NCI-H2196 treated with DMSO at 0.1 percent for 48 hours (cell line): ENCODE measurements around the gene CARD10.

Experiments
- DNase-seq: peaks from one replicate; lab custom pipeline; 2025; ENCODE audit not compliant: unreplicated experiment; lab: John Stamatoyannopoulos, UW

The CARD10 gene

DNA sequence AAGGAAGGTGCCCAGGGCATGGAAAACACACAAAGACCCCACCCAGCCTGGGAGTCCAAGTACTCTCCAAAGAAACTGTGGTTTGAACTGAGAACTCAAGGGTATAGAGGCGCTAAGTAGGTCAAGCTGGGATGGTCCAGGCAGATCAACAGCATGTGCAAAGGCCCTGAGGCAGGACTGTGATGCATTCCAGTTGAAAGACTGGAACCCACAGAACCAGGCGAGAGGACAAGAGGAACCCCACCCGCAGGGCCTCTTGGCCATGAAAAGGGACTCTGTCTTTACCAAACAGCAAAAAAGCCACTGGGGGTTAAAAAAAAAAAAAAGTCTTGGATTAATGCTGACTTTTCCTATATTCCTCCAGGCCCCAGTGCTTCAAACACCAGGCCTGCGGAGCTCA is 14.3 kb downstream of the CARD10 start:
- no peak for DNase-seq

DNA sequence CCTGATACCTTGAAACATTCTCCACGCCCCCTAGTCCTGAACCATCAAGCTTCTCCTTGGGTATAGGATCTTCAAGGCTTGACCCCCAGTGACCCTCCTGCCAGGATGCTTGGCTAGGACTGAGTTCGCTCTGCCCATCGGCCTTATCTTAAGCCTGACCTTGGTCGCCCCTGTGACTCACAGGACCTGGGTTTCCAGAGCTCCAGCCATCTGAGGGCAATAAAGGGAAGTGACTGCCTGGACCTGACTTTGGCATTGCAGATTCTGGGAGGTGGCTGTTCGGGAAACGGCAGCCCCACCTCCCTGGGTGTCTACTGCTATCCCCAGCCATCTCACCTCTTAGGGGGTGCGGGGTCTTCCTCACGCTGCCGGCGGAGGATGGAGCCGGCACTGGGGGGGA is 15.4 kb downstream of the CARD10 start:
- no peak for DNase-seq

DNA sequence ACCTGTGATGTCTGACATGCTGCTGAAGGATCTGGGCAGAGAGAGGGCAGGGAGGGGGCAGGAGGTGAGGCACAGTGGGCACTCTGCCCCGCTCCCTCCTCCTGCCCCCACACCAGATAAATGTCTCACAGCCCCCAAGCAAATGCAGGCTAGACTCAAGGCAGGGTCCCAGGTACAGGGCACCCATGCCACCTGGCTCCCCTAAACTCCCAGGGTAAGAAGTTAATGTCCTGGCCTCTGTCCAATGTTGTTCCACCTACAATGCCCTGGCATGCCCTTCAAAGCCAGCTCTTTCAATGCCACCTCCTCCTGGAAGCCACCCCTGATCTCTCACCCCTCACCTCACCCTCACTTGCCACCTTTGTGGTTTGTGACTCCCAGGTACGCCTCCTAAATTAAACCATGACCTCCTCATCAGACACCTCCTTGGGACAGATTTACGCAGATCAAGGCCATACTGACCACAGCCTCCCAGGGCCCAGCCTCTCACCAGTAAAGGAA is 16.0 kb downstream of the CARD10 start:
- DNase-seq: no peak

DNA sequence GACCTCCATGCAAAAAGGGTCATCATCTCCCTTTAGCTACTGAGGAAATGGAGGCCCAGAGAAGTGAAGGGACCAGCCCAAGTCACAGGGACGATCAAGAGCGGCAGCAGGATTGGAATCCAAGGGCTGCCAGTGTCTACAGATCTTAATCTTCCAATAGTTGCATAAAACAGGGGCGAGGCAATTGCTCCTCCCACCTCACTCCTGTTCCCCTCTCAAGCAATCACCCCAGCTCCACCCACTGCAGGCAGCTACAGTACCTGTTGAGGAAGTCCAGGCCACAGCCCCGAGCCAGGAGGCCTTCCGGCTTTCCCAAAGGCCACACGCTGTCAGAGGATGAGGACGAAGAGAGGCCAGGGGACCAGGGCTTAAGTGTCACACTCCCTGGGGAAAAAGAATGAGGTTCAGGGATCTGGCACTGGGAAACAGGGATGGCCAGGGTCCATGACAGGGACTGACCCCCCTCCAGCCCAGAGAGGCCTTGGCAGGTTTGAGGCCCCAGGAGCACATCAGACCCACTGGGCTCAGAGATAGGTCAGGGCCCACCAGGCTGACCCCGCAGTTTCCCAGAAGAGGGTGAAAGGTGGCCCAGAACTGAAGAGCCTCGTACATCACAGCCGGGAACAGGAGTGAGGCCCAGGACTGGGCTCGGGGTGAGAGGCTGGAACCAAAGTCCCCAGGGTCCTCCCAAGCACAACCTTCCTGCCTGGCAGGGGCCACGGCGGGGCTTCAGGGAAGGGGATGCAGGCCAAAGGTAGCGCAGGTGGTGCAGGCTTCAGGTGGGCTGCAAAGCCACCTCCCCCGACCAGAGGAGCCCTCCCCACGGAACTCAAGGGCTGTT is 16.7 kb downstream of the CARD10 start:
- no peak for DNase-seq

DNA sequence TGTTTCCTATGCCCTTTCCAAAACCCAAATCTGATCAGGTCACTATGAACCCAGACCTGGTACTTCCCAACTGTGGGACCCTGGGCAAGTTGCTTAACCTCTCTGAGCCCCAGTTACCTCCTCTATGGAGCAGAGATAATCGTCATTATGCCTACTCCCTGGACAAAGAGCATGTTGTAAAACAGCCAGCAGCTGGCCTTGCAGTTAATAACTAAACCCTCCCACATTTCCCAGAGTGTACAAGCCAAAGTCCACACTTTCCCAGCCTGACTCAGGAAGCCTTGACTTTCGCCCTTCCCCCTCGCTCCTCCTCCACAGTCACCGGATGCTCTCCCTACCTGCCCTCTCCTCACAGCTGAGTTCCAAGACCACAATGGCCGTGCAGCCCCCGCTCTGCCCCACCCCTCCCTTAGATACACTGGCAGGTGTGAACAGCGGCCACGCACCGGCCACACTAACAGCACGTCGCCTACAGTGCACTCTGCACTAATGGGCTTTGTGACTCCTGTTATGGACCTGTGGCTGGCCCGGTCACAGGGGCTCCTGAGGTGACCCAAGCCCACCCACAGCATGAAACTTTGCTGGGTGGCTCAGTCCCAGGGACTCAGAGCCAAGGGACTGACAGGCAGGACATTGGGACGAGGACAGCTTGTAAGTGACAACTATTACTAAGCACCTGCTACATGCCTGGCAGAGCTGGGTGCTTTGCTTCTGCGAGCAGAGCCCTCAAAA is 17.4 kb downstream of the CARD10 start:
- peak; percentile 59 for DNase-seq

DNA sequence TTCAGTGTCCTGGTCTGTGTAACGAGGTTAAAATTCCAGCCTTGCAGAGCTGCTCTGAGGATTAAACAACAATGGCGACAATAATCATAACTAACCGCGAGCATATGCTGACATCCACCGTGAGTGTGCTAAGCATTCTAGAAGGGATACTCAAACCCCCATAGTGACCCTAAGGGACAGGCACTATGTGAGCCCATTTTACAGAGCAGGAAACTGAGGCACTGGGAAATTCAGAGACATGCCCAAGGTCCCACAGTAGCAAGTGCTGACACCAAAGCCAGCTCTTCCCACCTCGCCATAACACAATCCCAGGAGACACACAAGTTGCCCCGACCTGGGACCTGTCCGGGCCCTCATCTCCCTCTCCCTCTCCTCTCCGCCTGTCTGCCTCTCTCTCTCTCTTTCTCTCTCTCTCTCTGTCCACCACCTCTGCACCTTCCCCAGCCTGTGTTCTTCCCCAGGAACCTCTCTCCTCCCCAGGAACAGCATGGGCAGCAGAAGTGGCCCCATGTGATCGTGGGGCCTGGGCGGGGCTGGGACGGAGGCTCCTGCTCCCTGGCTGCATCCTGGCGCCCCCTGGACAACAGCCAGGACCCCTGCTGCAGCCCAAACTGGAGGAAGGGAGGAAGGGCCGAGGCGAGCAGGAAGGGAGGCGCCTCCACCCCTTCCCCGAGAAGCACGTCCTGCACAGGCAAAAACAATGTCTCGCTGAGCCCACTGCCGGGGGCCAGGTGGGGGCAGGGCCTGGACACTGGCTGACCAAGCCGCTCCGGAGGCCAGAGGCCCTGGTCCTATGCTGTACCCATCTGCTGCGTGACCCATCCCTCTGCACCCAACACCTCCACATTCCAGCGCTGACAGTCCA is 18.2 kb downstream of the CARD10 start:
- no peak for DNase-seq

DNA sequence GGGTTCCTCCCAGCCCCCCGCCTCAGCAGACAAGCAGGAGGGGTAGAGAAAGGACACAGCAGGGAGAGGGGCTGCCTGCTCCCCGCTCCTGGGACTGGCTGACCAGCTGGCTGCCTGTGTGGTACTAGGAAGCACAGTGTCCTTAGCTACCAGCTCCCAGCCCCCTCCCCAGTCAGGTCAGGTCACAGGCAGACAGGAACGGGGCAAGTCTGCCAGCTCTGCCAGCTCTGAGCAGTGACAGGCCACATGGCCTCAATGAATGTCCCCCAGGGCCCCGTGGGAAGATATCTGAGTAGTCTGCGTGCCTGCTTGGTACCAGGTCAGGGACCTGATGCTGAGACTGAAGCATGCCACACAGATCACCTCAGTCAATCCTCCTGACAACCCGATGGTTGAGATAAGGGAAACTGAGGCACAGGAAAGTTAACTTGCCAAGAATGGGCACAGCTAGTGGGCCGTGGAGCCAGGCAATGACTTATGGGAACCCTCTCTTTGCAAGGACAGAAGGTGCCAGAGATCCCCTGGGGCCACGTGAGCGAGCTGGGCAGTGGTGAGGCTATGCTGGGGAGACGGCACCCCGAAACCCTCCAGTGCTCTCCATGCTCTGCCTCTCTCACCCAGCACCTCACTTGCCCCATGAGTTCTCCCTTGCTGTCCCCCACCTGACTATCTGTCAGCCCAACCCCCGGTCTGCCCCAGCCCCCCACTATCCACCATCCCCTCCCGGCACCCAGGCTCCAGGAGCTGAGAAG is 19.2 kb downstream of the CARD10 start:
- DNase-seq: no peak

DNA sequence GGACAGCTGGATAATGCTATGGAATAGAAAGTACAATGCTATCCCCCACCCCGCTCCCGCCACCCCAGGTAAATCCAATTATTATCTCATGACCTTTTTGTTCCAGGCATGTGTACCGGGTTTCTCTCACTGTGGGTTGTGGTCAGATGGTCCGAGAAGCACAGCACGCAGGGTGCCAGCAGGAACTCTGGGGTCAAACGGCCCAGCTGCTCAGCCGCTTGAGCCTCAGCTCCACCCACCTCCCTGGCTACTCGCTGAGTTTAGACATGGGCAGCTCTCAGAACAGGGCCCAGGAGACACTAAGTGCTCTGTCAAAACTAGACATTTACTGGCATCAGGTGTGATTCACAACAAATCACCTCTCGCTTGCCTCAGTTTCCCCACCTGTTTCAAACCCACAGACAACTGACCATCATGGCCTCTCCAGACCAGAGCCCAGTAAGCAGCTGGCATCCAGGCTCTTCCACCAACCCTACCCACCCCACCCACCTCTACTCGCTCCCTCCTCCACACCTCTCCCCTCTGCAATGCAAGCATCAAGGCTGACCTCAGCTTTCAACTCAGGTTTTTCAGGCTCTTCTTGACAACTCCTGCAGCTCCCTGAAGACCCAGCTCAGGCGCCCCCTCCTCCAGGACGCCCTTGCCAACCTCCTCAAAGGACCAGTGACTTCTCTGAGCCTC is 20.0 kb downstream of the CARD10 start:
- no peak for DNase-seq

DNA sequence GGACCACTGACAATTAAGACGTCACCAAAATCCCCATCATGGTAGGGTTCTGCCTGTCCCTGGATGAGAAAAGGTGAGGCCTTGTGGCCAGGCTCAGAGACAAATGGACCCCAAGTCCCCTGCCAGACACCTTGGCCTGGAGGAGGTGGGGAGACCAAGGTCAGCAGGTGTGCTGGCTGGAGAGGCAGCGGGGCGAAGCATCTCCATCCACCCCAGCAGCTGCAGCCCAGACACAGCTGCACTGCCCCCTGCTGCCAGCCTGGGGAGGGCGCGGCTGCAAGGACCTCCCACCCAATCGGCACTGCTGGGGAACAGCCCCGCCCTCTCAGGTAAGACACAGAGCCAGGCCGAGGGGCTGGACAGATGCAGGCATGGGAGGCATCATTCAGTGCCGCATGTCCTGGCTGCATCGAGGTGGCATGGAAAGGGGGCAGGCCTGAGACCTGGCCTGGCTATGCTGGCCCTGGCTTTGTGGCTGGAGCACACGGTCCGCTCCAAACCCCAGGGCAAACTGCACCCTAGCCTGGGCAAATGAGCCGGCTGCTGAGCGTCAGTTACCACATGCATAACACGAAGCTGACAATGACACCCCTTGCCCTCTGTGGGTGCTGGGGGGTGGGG is 20.8 kb downstream of the CARD10 start:
- no peak for DNase-seq

DNA sequence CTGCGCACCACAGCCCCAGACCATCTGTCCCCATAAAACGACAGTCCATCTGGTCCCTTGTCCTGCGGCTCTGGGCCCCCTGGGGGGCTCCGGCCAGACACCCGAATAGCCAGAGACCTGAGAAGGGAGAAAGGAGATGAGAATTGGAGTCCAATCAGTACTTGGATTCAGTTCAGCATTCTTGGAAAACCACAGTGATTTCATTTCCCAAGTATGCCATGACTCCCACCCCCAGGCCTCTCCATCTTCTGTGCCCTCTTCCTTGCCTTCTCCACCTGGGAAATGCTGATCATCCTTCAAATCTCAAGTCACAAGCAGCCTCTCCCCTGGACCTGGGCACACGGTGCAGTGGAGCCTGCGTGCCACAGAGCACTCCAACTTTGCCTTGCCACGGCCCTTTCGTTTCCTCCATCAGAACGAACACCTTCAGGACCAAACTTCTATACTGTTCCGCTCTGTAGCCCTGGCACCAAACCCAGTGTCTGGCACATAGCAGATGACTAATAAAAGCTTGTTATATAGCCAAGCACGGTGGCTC is 22.1 kb downstream of the CARD10 start:
- DNase-seq: no peak

DNA sequence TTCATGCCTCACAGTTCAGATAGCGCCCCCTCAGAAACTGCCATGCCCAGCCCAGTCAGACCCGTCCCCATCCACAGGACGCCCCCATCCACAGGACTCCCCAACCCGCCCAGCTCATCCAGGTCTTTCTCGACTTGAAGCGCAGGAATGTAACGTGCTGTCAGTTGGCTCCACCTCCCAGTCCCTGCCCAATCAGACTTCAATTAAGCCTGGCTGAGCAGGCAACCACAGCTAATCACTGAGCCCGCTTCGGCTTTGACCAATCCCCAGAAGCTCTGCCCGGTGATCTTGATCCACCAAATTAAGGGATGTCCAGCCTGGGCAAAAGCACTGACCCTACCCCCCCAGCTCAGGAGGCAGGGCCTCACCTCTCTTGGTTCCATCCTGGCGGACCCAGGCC is 22.6 kb downstream of the CARD10 start:
- no peak for DNase-seq

DNA sequence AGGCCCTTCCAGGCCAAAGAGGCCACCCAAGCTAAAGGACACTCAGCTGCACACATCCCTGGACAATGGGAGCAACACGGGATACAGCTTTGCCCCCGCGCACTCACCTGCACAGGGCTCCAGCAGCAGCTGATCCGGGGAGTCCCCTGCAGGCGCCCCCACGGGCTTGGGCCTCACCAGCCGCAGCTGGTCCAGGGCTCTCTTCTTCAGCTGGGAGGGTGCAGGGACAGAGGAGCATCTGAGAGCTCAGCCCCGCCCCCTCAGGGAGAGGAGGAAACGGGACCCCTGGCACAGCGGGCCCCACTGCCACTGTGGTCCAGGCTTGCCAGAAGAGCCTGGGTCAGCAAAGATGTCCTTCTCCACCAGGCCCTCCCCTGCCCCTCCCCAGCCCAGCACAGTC is 25.2 kb downstream of the CARD10 start:
- DNase-seq: no peak

DNA sequence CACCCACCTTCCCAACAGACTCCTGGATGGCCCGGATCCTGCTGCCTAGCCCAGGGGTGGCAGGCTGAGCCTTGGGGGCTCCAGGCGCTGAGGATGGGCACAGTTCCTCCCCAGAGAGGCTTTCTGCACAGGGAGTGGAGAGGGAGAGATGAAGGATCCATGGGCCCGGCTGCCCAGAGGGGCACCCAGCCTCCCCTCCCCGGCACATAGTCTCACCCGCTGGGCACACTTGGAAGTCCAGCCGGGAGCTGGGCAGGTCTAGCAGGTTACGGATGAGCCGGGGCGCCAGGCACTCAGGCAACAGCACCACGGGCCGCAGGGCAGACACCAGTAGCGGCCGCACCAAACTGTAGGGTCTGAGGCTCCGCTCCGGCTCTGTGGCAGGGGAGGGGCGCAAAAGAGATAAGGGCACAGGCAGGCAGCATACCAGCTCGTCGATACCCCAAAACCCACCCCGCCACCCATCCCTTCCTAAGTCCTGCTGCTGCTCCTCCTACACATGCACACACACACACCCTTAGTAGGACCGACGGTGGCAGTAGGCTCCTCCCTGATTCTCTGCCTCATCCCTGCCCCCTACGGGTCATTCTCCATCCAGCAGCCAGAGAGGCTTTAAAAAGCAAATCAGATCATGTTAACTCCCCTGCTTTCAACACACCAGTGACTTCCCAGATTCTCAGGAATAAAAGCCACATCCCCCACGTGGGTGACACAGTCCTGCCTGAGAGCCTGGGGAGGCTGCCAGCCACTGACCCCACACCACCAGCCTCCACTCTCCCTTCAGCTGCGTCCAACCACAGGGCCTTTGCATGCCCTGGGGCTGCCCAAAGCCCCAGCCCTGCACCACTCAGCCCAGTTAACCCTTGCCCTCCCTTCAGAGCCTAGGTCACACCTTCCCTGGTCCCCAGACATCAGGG is 26.5 kb downstream of the CARD10 start:
- no peak for DNase-seq

DNA sequence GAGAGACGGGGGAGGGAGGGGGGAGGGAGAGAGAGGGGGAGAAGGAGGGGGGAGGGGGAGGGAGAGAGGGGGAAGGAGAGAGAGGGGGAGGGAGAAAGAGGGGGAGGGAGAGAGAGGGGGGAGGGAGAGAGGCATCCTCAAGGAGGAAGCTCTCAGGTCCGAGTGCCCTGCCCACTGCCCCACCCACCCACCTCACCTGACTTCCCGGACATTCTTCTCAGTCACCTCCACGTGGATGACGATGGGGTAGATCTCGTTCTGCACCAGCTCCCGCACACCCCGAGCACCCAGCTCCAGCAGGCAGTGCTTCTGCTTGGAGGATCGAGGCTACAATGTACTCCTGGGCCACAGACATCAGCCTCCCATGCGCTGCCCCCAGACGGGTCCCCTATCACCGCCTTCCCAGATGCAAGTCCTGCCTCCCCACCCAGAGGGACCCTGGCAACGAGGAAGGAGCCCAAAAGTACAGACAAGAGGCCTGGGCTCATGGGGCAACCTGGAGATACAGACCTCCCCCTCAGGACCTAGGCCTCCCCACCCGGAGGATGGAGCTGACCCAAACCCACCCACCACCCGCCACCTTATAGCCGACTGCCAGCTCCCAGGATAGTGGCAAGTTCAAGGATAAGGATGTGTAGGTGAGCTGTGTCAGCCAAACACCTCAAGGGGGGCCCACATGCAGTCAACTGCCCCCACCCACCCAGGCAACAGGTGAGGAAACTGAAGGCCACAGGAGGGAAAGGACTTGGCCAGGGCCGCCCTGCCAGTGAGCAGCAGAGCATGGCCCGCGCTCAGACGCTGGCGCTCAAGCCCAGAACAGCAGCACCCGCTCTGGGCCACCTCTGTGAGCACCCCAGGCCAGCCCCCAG is 27.4 kb downstream of the CARD10 start:
- no peak for DNase-seq

DNA sequence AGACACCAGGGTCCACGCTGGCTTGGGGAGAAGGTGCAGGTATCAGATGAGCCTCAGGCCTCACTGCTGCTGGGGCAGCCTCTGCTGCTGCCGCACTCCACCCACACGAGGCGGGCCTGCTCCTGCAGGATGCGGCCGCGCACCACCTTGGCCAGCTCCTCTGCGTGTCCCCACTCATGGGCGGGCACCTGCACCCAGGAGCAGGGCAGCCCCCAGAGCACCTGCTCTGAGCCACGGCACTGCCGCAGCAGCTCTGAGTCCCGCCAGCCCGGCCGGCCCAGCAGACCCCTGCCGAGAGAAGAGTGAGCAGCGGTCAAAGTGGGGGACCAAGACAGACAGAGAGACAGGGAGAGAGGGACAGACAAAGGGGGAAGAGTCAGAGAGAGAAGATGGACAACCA is 28.1 kb downstream of the CARD10 start:
- no peak for DNase-seq

DNA sequence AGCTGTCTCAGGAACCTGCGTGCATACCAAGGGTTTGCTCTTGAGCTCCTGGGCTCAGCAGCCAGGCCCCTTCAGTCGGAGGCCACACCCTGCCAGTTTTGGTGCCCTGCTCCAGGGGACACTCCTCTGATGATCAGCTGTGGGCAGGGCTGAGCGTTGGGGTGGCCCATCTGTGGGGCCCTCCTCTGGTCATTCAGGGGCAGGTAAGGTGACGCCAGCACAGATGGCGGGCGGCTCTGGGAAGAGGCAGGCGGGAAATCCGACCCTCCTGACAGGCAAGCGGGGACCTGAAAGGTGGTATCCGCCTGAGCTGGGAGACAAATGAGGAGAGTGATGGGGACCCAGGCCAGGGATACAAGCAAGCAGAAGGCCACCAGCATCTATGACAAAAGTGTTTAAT is 29.2 kb downstream of the CARD10 start:
- no peak for DNase-seq

DNA sequence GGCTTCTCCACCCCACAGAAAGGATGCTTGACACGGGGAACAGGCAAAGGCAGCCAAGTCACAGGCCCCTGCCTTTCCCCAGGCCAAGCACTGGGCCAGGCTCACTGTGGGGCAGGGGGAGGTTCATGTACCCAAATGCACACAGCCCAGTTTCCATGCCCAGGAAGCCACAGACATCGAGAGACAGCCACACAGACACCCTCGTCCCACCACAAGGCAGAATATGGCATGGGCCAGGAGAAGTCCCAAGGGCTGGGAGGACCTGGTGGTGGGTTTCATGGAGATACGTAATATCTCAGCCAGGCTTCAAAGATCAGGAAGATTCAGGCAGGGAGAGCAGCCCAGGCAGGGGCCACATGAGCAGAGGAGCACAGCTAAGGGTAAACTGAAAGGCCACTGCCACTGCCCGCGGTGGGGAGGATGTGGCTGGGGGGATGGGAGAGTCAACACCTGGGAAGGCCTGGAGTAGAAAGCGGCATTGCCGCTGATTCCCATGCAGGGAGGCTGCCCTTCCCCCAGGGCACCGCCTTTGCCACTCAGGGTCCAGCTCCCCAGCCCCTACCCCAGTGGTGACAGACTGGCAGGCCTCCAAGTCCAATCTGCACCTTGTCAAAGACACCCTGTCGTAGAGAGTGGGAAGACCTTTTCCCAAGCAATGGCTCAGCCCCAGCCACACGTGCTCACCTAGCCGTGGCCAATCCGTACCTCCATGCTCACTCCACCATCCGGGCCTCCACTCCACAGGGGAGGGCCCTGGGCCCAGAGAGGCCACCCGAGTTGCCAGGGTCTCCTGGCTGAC is 30.7 kb downstream of the CARD10 start:
- no peak for DNase-seq
